H1 (cell line): Measurements from ENCODE around the gene ZC3H14. TPM values are rescaled to one million over a fixed set of nuclear protein-coding genes. Genes with fewer than 3 reads are reported as not detected.

Experiments
- CTCF ChIA-PET: fragments of 300-600 bp; sonication (Branson Sonifier 250); formaldehyde crosslinking; loops from one replicate; lab custom pipeline; 2021; ENCODE audit not compliant: partially characterized antibody; lab: Charles Lee
- POLR2A ChIA-PET: fragments of 300-600 bp; sonication (Branson Sonifier 250); formaldehyde crosslinking; loops from one replicate; lab custom pipeline; 2021; ENCODE audit warnings: inconsistent platforms; ENCODE audit not compliant: partially characterized antibody; lab: Charles Lee
- DNase-seq, 2 experiments: peaks; one replicate each; pipeline versions ENCODE4 v3.0.0 to v3.0.0-alpha.2; 2010 to 2022; ENCODE audit warnings: low spot score in 2 of 2, low read depth in 1 of 2, mixed read lengths in 1 of 2
- FAIRE-seq: peaks from 2 replicates; lab custom pipeline; 2011; peaks lifted over from hg19 to GRCh38; lab: Jason Lieb, UNC
- H2AFZ ChIP-seq: 2 replicates; pipeline ENCODE4 v1.8.1; 2012; ENCODE audit warnings: low read length, inconsistent platforms
- H2AK5ac ChIP-seq: 2 replicates; pipeline ENCODE4 v1.6.1; 2013; ENCODE audit warnings: low read depth, low read length
- H2BK120ac ChIP-seq: replicated peaks from 2 replicates; pipeline ENCODE3; 2013; ENCODE audit warnings: low read depth, low read length, inconsistent platforms
- H2BK12ac ChIP-seq: 2 replicates; pipeline ENCODE4 v1.6.1; 2013; ENCODE audit warnings: low read depth, low read length
- H2BK15ac ChIP-seq: 2 replicates; pipeline ENCODE4 v1.6.1; 2013; ENCODE audit warnings: low read length
- H2BK20ac ChIP-seq: 2 replicates; pipeline ENCODE4 v1.6.1; 2013; ENCODE audit warnings: low read length
- H2BK5ac ChIP-seq: 2 replicates; pipeline ENCODE4 v1.6.1; 2013; ENCODE audit warnings: low read depth, low read length
- H3K14ac ChIP-seq: 2 replicates; pipeline ENCODE4 v1.6.1; 2013; ENCODE audit warnings: inconsistent platforms; ENCODE audit not compliant: insufficient read length
- H3K18ac ChIP-seq: 2 replicates; pipeline ENCODE4 v1.6.1; 2013; ENCODE audit warnings: low read length; ENCODE audit errors: extremely low read depth
- H3K23ac ChIP-seq: 2 replicates; pipeline ENCODE4 v1.6.1; 2013; ENCODE audit warnings: inconsistent platforms; ENCODE audit not compliant: insufficient read length
- H3K23me2 ChIP-seq: 2 replicates; pipeline ENCODE4 v1.6.1; 2013; ENCODE audit warnings: low read depth, low read length
- H3K27ac ChIP-seq: 2 replicates; pipeline ENCODE4 v1.6.1; 2011; ENCODE audit warnings: low read depth, low read length, inconsistent platforms
- H3K27me3 ChIP-seq, 4 experiments: replicated peaks in 1 of 4; 1 replicate in 1 of 4; 2 replicates in 3 of 4; pipeline versions ENCODE4 v1.6.1 to v1.8.1; 2011 to 2013; ENCODE audit warnings: low read length in 3 of 4, mild to moderate bottlenecking in 3 of 4, inconsistent platforms in 2 of 4, mixed read lengths in 2 of 4, moderate library complexity in 1 of 4; ENCODE audit not compliant: control insufficient read depth in 3 of 4, insufficient read depth in 3 of 4; ENCODE audit errors: extremely low read depth in 1 of 4
- H3K36me3 ChIP-seq, 4 experiments: 2 replicates each; pipeline versions ENCODE4 v1.6.1 to v1.8.1; 2011 to 2013; ENCODE audit warnings: mild to moderate bottlenecking in 4 of 4, low read length in 3 of 4, moderate library complexity in 2 of 4, control low read depth in 1 of 4, inconsistent platforms in 1 of 4; ENCODE audit not compliant: insufficient read depth in 4 of 4, control insufficient read depth in 2 of 4
- H3K4ac ChIP-seq: replicated peaks from 2 replicates; pipeline ENCODE3; 2013; ENCODE audit warnings: low read length, low read depth, mixed read lengths, inconsistent platforms; ENCODE audit not compliant: insufficient read length
- H3K4me1 ChIP-seq, 4 experiments: replicated peaks in 1 of 4; 1 replicate in 1 of 4; 2 replicates in 3 of 4; pipeline versions ENCODE4 v1.6.1 to v1.8.1; 2011 to 2013; ENCODE audit warnings: low read length in 3 of 4, inconsistent platforms in 2 of 4, mixed read lengths in 1 of 4; ENCODE audit not compliant: insufficient read depth in 4 of 4, control insufficient read depth in 3 of 4
- H3K4me2 ChIP-seq, 2 experiments: 2 replicates each; pipeline versions ENCODE4 v1.6.1 to v1.8.1; 2011 to 2013; ENCODE audit warnings: low read depth in 2 of 2, low read length in 2 of 2, control low read depth in 1 of 2, inconsistent platforms in 1 of 2, mild to moderate bottlenecking in 1 of 2; ENCODE audit not compliant: insufficient read depth in 1 of 2
- H3K4me3 ChIP-seq, 4 experiments: fragments of 200-600, 300-600 bp in 1 of 4; sonication (generic), shearing (Covaris generic), sonication (Bioruptor Twin) in 1 of 4; 2 replicates each; pipeline versions ENCODE4 v1.5.1 to v1.8.1; 2011 to 2016; ENCODE audit warnings: low read length in 4 of 4, low read depth in 3 of 4, control low read depth in 2 of 4, inconsistent platforms in 2 of 4, mild to moderate bottlenecking in 2 of 4, mixed read lengths in 1 of 4, moderate library complexity in 1 of 4; ENCODE audit not compliant: insufficient read depth in 2 of 4; ENCODE audit errors: extremely low read depth in 1 of 4
- H3K56ac ChIP-seq: replicated peaks from 2 replicates; pipeline ENCODE3; 2013; ENCODE audit warnings: low read depth, mild to moderate bottlenecking, mixed read lengths, low read length, inconsistent platforms; ENCODE audit not compliant: insufficient read length
- H3K79me1 ChIP-seq: 2 replicates; pipeline ENCODE4 v1.6.1; 2013; ENCODE audit warnings: low read depth, low read length, control low read depth
- H3K79me2 ChIP-seq, 2 experiments: 2 replicates each; pipeline versions ENCODE4 v1.6.1 to v1.8.1; 2012 to 2013; ENCODE audit warnings: low read length in 2 of 2, mild to moderate bottlenecking in 2 of 2, inconsistent platforms in 1 of 2; ENCODE audit not compliant: insufficient read depth in 2 of 2, control insufficient read depth in 1 of 2
- H3K9ac ChIP-seq, 4 experiments: replicated peaks in 1 of 4; 1 replicate in 1 of 4; 2 replicates in 3 of 4; pipeline versions ENCODE4 v1.6.1 to v1.8.1; 2011 to 2013; ENCODE audit warnings: low read depth in 3 of 4, low read length in 3 of 4, control low read depth in 2 of 4, mild to moderate bottlenecking in 2 of 4, moderate library complexity in 2 of 4, inconsistent platforms in 1 of 4; ENCODE audit errors: extremely low read depth in 1 of 4
- H3K9me3 ChIP-seq, 2 experiments: 2 replicates each; pipeline versions ENCODE4 v1.6.1 to v1.8.1; 2012 to 2013; ENCODE audit warnings: mild to moderate bottlenecking in 2 of 2, moderate library complexity in 2 of 2, control low read depth in 1 of 2, inconsistent platforms in 1 of 2, low read depth in 1 of 2, low read length in 1 of 2, mixed read lengths in 1 of 2; ENCODE audit not compliant: insufficient read depth in 2 of 2
- H4K20me1 ChIP-seq, 2 experiments: replicated peaks in 1 of 2; 2 replicates each; pipeline versions ENCODE3 to v1.8.1; 2011 to 2013; ENCODE audit warnings: inconsistent platforms in 2 of 2, low read length in 2 of 2, mild to moderate bottlenecking in 1 of 2; ENCODE audit not compliant: insufficient read depth in 2 of 2, control insufficient read depth in 1 of 2
- H4K5ac ChIP-seq: 2 replicates; pipeline ENCODE4 v1.6.1; 2013; ENCODE audit warnings: low read length, low read depth, mixed read lengths, inconsistent platforms; ENCODE audit not compliant: insufficient read length
- H4K8ac ChIP-seq: 2 replicates; pipeline ENCODE4 v1.8.0; 2013; ENCODE audit warnings: mild to moderate bottlenecking, moderate library complexity, low read length, inconsistent platforms; ENCODE audit not compliant: insufficient read depth; ENCODE audit errors: extremely low read depth
- H4K91ac ChIP-seq: replicated peaks from 2 replicates; pipeline ENCODE3; 2013; ENCODE audit warnings: low read length, mixed read lengths, inconsistent platforms; ENCODE audit not compliant: insufficient read length
- CBX5 ChIP-seq: fragments of 300-800, 300-1000 bp; sonication (generic); IDR thresholded peaks from 2 replicates; pipeline ENCODE4 v1.7.1; 2016; ENCODE audit warnings: antibody characterized with exemption, low read length, low read depth
- JUN ChIP-seq: IDR thresholded peaks from 2 replicates; pipeline ENCODE4 v1.6.1; 2011; ENCODE audit warnings: low read depth, mild to moderate bottlenecking, improper control_type of control experiment, low read length
- JUND ChIP-seq: IDR thresholded peaks from 2 replicates; pipeline ENCODE4 v1.6.1; 2011; ENCODE audit warnings: mild to moderate bottlenecking, improper control_type of control experiment, low read length
- KDM5A ChIP-seq: fragments of 200-600 bp; IDR thresholded peaks from 2 replicates; pipeline ENCODE4 v1.7.1; 2012; ENCODE audit warnings: mild to moderate bottlenecking, low read length, inconsistent platforms, mixed read lengths
- NRF1 ChIP-seq: IDR thresholded peaks from 2 replicates; pipeline ENCODE4 v1.6.1; 2011; ENCODE audit warnings: mild to moderate bottlenecking, low read depth, low read length, improper control_type of control experiment
- POU5F1 ChIP-seq: IDR thresholded peaks from 2 replicates; pipeline ENCODE4 v1.6.1; 2011; ENCODE audit warnings: low read depth, mild to moderate bottlenecking, low read length, moderate library complexity
- SP1 ChIP-seq: IDR thresholded peaks from 2 replicates; pipeline ENCODE4 v1.6.1; 2011; ENCODE audit warnings: low read depth, low read length
- ZNF274 ChIP-seq: IDR thresholded peaks from 2 replicates; pipeline ENCODE4 v1.7.0; 2012; ENCODE audit warnings: low read length, borderline replicate concordance; ENCODE audit errors: extremely low read depth
- polyA plus RNA-seq, 7 experiments: library from polyadenylated mRNA; depleted of rRNA in 3 of 7; stranded (reverse) in 5 of 7; unstranded in 2 of 7; fragments of >200 nt in 5 of 7; fragments of 200-250 nt in 2 of 7; gene quantifications; 1 replicate in 5 of 7; 2 replicates in 1 of 7; 4 replicates in 1 of 7; pipeline versions ENCODE4 v1.2.1 to v1.2.3, GENCODE V29; 2011 to 2013; ENCODE audit warnings: missing spikeins in 2 of 7, mixed read lengths in 2 of 7
- total RNA-seq: library from RNA; stranded (reverse); fragmentation: NEBNext Ultra II Directional; extraction: Animal tissue kit (Norgen Biotek cat#: 25700); gene quantifications from 2 replicates; pipeline ENCODE4 v1.2.1, GENCODE V29; 2021

Gene ZC3H14
- total and polyA plus RNA-seq, 2 of the 8 experiments (the other 6 are each of a cell fraction or from before 2014, with no cell fraction given) = 86.0 to 99.1 TPM

DNA sequence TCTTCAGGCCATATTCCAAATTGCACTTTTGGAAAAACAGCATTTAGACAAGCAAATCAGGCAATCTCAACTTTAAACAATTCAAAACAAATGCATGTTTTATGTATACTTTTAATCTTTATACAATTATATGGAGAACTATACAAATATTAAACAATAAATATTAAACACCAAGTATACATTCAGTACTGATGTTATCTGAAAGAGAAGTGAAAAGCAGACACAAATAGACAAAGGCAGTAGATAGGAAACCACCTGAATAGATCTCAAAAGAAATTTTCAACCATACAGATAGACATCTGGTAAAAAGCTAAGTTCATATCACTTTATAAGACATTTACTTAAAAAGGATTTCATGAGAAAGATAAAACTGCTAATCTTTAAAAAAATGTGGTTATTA is 65.2 kb downstream of the ZC3H14 start:
- Histone ChIP-seq H3K27ac (no peak overlapping the region), H3K4me2 (no peak overlapping the region), H3K36me3 (no peaks in the 10 kb centered on the region), H2AFZ (no peak overlapping the region), H3K27me3 (no peaks in the 10 kb centered on the region), H3K4me3 (no peak overlapping the region), H3K14ac (no peak overlapping the region), H3K18ac (no peak overlapping the region), H2BK120ac (no peak overlapping the region), H2BK5ac (no peak overlapping the region), H4K5ac (no peak overlapping the region), H3K23ac (no peak overlapping the region), H3K9ac (no peak overlapping the region), H4K20me1 (no peaks in the 10 kb centered on the region), H2BK12ac (no peak overlapping the region), H4K91ac (no peak overlapping the region), H2BK15ac (no peak overlapping the region), H3K4ac (no peak overlapping the region), H3K23me2 (no peaks in the 10 kb centered on the region; the same call in 1 of the 2 replicates), H3K79me2 (no peaks in the 10 kb centered on the region), H2AK5ac (no peak overlapping the region), H3K9me3 (no peaks in the 10 kb centered on the region), H3K4me1 (no peaks in the 10 kb centered on the region), H3K56ac (no peak overlapping the region), H3K79me1 (no peaks in the 10 kb centered on the region), H4K8ac (no peak overlapping the region), H2BK20ac (no peak overlapping the region)
- POLR2A ChIA-PET = interaction anchor here (0.6 to 1.2 kb wide), 2 partner anchors 9 to 384 kb away, joined by 3 to 5 read pairs; no protein-coding TSS in a partner anchor
- CTCF ChIA-PET = interaction anchor here (0.9 kb wide), 1 partner anchor 349 kb away, joined by 3 read pairs; no protein-coding TSS in a partner anchor
- FAIRE-seq = no peak
- no peak for DNase-seq
- TF ChIP-seq ZNF274 (no peak), NRF1 (no peak), CBX5 (no peak), JUN (no peak), POU5F1 (no peak), SP1 (no peak), JUND (no peak), KDM5A (no peak)
